Renal cortex interstitium (tissue), 11 donors: ENCODE measurements around the gene HOXB1. TPM values are rescaled to one million over a fixed set of nuclear protein-coding genes. Genes with fewer than 3 reads are reported as not detected.
A peak's percentile ranks its signal among the peaks of the same experiment; 100 is the strongest.
"Not testable (repeated sequence)": the region's sequence is repeated elsewhere in the genome, so short reads cannot be mapped to it uniquely, and the experiment has no call there.

Source experiments
- DNase-seq, 11 donors: peaks; one replicate each; pipeline ENCODE4 v3.0.0-alpha.2; 2013; ENCODE audit warnings: low read depth in 9 of 11, low spot score in 4 of 11; ENCODE audit errors: extremely low read depth in 1 of 11
- polyA plus RNA-seq, 3 donors: library from polyadenylated mRNA; unstranded; fragments of 120-200 nt; gene quantifications; one replicate each; pipeline ENCODE4 v1.2.1, GENCODE V29; 2013; ENCODE audit not compliant: insufficient read length in 3 of 3

HOXB1 gene
- polyA plus RNA-seq, 3 donors: 0.19 to 0.91 (median 0.27) TPM

DNA sequence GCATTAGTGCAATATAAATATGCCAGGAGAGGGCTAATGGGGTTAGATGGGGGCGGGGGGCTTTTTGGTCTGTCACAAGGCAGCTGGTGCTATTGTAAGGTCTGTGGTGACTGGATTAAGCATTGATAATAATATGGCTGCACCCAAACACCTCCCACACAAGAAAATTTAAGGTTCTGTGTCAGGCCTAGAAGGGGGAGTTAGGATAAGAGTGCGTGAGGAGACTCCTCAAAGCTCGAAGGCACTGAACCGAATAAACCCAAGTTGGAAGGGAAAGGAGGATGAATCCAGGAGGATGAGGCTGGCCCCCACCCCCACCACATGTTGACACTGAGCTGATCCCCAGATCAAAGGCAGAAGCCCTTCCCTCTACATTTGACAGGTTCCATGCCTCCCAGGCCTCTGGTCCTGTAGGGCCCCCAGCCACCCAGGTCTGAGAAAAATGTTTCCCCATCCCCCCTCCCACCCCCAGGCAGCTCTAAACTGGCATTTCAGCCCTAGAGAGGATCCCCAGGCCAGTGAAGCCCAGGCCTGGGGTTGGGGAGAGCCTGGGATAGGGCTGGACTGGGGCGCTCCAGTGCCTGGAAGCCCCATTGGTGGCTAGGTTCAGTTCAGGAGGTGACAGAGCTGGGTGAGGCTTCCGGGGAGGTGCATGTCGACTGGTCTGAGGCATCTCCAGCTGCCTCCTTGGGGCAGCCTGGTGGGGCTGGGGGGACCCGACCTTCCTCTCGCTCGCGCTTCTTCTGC, 1.7 kb downstream of the HOXB1 start:
- DNase-seq: no peak

DNA sequence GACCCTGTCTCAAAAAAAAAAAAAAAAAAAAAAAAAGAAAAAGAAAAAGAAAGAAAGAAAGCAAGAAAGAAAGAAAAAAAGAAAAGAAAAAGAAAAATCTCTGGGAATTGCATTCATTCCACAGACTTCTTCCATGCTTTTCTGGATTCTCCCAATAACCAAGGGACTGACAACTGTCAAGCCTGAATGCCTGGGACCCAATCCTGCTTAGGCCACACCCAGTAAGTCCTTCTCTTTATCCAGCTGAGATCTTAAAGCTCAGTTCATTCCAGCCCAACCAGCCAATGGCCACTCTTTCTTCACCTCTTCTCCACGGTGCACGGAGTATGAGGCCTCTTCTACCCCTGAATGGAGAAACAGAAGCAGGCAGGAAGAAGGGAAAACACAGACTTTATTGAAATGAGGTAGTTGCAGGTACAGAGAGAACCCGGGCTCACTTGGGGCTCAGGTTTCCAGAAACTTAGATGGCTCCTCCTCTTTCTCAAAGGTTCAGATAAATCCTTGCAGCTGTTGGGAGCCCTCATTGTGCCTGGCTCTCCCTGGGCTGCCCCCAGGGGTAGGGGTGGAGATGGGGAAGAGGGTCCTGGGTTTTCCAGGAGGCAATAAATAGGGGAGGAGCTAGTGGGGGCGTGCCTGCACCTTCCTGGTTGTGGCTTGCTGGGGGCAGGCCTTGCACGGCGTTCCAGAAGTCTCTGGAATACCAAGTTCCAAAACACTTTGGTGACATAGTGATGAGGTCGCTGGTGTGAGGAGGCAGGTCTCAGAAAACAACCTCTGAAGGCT, 2.5 kb downstream of the HOXB1 start:
- DNase-seq: no peak

DNA sequence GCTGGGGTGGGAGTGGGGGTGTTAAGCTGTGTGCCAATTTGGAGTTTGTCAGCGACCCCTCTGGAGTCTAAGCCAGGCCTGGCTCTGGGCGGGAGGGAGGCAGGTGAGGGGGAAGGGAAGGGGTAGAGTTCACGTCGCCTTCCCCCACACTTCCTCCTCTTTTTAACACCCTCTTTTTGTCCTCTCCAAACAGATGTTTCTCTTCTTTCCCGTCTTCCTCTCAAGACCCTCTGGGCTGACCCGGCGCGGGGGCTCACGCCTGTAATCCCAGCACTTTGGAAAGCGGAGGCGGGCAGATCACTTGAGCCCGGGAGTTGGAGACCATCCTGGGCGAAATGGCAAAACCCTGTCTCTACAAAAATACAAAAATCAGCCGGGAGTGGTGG, 3.3 kb downstream of the HOXB1 start:
- DNase-seq: no peak

DNA sequence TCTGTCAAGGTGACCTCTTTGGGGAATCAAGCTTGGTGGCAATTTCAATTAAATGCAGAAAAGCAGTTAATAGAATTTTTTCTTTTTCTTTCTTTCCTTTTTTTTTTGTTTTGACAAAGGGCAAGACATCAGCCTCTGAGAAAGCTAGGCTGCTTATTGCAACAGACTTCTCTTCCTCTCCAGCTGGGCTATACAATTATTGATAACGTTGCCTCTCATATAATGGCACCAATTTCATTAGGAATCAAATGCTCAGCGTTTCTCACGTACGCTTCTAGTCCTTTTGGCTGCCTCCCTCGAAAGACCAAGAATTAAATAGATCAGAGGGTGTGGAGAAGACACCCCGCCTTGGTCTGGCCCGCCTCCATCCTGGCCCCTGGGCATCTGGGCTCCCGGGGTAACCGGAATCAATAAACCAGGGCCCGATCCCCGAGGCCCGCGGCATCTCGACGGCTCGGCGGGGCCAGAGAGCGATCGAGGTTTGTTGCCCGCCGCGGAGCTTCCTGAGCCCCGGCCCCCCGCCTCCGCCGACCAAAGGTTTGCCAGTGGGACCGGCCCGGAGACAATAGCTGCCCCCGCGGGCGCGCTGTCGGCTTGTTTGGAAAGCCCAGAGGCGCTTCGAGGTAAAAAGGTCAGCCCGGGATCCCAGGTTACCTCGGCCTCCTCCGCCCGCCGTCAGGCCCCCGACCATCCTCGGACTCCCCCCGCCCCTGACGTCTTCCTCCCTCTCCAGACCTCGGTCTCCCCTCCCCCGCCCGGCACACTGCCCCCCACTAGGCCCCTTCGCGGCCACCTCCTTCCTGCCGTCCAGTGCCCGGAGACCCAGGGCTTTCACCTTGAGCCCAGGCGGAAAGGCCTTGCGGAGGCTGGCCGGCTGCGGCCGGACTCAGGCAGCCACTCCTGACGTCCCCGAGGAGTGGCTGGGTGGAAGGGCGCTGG, 3.9 kb downstream of the HOXB1 start:
- DNase-seq: no peak

DNA sequence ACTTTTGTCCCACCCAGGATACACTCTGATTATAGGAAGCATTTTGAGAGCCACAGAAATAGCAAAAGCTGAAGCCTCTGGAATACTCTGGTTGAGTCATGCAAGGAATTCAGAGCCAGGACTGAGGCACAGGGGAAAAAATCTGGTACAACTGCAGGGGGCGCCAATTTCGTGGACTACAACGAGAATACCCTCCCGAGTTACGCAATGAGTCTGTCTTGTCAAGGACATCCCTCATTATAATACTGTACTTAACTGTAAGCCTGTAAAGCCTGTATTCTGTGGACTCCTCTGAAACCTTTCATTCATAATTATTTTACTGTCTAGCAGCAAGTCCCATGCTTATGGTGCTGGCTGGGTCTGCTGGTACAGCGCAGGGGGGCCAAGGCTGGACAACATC, 7.8 kb downstream of the HOXB1 start:
- no peak for DNase-seq

DNA sequence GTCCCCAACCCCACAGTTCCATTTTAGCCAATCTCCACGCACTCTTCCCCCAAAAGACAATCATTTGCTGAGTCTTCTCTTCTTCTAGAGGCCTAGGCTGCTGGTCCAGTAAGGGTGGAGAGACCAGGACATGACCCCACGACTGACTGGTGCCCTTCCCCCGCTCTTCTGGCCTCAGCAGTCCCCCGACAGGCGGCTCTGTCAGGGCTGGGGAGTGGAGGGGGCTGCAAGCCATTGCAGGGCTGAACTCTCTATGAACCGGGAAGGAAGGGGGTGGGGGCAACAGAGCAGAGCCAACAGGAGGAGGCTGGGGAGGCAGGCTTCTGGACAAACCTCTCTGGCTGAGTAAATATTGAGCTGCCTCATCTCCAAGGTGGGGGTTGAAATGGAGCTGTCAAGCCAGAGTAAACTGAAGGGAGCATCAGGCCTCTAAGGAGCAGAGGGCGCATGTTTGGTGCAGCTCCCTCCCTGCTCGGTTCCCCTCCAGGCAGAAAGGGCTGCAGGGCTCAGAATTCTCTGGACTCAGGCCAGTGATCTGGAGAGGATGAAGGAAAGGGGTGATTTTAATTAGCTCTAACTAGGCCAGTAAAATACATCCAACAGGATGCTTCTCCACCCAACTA, 8.7 kb downstream of the HOXB1 start:
- DNase-seq: peak in 7 of 11 donors; percentile 74 to 89 (median 87)

DNA sequence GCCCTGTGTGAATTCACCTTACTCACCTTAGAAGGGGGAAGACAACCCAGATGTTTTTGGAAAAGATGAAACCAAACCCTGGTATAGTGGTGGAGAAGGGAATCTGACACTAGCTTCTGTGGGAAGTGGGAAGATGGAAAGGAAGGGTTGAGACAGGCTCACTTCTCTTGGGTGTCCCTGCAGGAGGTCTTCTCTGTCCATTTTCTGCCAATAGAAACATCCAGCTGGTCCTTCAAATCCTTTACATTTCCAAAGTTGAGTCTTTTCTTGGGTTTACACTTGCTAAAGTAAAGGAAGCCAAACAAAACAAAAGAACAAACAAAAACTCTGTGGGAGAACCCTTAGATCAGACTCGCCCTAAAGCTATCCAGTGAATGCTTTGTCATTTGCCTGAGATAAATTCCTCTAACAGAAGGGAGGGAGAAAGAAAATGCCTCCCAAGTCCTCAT, 10.2 kb downstream of the HOXB1 start:
- DNase-seq: no peak

DNA sequence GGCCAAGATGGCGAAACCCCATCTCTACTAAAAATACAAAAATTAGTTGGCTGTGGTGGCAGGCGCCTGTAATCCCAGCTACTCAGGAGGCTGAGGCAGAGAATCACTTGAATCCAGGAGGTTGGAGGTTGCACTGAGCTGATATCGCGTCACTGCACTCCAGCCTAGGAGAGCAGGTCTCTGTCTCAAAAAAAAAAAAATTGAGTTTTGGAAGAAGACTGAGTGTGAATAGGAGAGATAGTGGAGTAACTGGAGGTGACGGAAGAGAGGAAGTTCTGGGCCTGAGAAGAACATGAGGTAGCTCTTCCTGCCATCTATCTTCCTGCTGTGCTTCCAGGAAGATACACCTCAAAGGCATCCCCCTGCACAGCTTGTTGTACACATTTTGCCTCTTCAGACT, 11.4 kb downstream of the HOXB1 start:
- DNase-seq: no peak

DNA sequence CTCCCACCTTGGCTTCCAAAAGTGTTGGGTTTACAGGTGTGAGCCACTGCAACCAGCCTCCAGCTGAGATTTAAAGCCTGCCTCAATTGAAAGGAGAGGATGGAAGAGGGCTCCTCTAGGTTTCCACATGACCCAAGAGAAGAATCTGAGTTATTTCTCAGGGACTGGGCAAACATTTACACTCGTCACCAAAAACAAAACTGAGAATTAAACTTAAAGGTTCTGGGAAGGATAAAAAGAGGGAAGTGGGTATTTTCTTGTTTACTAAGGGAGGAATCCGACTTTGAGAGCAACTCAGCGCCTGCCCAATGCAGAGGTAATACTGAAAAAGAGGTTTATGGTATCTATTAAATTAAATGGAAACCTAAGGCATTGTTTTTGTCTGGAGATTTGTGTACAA, 13.3 kb downstream of the HOXB1 start:
- no peak for DNase-seq

DNA sequence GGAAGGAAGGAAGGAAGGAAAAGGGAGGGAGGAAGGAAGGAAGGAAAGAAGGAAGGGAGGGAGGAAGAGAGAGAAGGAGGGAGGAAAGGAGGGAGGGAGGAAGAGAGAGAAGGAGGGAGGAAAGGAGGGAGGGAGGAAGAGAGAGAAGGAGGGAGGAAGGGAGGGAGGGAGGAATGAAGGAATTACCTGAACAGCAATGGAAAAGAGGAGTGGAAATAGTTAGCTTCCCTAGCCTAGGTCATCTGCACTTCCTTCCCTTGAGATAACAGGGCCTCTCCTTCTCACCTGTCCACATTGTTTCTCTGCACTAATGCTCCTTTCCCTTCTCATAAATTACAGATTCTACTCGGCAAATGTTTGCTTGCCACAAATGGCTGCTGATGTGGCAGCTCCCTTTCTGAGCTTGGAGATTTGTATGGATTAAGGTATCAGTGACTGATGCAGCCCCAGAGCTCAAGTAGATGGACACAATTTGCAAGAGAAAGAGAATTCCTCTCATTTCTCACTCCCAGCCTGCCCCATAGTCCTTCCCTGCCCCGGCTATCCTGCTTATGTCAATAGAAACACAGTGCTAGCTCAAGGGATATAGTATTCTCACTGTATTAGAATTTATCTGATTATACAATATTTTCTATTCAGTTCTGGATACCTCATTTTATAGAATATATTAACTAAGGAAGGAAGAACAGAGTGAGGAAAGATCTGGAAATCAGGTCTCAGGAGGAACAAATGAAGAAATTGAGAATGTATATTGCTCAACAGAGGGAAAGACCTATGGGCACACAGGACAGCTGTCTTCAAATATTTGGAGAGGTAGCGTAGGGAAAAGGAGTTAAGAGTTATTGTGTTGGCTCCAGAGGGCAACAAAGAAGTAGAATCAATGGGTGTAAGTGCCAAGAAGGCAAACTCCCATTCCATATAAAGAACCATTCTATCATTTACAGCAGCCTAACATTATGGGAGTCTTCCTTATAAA, 14.6 kb downstream of the HOXB1 start:
- DNase-seq: no peak

DNA sequence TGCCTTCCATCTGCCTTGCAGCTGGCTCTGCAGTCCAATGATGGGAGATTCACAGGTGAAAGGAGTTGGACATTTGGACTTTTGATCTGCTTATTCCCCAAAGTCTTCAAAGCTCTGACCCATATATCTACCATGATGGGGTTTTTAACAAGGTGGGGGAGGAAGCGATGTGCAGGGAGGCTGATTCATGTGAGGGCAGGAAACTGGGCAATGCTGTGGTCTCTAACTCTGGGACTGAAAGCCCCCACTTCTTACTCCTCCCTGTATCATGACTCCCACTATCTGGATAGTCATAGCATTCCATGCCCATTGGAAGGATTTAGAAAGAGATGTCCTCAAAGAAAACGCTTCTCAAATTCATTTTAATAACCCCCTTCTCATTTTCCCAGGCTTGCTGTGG, 16.3 kb downstream of the HOXB1 start:
- DNase-seq: no peak

DNA sequence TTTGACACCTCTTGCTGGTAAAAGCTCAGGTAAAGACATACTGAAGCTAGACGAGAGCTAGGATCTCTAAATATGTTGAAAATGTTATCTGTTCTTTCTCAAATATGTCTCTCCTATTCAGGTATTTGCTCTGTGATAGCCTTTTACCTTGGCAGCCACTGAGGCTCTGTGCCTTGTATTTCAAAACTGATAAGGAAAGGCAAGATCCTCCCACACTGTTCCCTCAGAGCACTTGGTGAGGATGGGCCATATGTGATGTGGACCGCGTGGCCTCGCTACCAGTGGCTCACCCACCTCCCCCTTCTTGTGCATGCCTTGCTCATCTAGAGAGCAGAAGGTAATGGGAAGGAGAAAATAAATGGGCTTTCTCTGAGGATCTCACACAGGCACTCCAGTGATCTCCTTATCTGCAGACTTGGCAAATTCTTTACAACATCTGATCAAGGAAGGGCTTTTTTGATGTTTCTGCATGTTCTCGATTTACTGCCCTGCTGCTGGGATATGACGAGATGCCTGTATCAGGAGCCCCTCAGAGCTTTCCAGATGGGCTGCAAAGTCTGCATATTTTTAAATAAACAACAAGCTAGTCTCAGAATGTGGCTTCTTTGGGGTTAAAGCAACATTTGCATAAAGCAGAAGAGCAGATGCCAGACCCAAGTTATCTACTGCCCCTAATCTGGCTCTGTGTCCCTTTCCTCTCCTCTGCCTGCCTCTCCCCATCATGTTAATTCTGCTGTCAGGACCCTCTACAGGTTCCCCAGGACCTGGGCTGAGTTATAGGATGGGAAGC, 16.9 kb downstream of the HOXB1 start:
- DNase-seq: no peak

DNA sequence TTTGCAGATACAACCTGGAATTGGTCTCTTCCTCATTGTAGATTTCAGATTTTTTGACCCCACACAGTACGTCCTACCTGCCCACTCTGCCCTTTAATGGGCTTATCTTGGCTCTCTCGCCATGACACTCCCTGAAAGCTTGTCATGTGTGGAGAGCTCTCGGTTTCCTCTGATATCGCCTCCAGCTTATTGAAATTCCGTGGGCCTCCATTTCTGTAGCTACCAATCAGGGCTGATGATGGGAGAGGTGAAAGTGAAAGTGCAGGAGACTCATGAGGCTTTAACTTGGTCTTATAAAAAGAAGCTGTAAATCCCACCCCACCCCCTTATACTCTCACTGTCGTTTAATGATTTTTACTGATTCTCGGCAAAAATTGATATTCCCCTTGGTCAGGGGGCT, 17.7 kb downstream of the HOXB1 start:
- no peak for DNase-seq

DNA sequence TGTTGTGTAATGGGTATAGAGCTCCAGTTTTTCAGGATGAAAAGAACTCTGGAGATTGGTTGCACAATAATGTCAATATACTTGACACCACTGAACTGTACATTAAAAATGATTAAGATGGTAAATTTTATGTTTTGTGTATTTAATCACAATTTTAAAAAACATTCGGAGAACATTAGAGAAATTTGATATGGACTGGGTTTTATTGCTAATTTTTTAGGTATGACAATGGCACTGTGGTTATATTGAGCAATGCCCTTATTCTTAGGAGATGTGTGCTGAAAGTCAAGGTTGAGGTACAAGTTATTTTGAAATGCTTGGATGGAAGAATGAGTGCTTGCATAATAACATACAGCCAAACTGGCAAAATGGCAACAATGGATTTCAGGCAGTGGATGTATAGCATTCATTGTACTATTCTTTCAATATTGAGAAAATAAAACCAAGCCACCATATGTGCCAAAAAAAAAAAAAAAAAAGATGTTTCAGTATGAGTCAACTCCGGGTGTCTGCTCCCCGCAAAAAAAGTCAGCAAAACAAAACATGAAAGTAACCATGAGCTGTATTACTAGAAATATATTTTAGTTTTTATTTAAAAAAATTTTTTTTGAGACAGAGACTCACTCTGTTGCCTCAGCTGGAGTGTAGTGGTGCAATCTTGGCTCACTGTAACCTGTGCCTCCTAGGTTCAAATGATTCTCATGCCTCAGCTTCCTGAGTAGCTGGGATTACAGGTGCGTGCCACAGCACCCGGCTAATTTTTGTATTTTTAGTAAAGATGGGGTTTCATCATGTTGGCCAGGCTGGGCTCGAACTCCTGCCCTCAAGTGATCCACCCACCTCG, 19.8 kb downstream of the HOXB1 start:
- no peak for DNase-seq

DNA sequence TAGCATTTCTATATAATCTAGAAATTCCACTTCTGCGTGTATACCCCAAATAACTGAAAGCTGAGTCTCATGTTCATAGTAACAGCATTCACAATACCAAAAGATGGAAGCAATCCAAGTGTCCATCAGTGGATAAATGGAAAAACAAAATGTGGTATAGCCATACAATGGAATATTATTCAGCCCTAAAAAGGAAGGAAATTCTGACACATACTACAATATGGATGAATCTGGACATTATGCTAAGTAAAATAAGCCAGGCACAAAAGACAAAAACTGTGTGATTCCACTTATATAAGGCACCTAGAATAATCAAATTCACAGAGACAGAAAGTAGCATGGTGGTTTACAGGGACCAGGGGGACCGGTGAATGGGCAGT, 20.4 kb downstream of the HOXB1 start:
- no peak for DNase-seq

DNA sequence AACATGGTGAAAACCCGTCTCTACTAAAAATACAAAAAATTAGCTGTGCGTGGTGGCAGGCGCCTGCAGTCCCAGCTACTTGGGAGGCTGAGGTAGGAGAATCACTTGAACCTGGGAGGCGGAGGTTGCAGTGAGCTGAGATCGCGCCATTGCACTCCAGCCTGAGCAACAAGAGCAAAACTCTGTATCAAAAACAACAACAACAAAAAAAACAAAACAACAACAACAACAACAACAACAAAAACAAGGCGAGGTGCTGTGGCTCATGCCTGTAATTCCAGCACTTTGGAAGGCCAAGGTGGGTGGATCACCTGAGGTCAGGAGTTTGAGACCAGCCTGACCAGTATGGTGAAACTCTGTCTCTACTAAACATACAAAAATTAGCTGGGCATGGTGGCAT, 21.1 kb downstream of the HOXB1 start:
- not testable (repeated sequence) for DNase-seq
